NCI-H226 (cell line): Measurements from ENCODE around the gene CCT8L2.
"Not testable (repeated sequence)": the region's sequence is repeated elsewhere in the genome, so short reads cannot be mapped to it uniquely, and the experiment has no call there.

ENCODE experiments used
- DNase-seq: peaks from one replicate; pipeline ENCODE4 v3.0.0-alpha.2; 2015

The CCT8L2 gene

DNA sequence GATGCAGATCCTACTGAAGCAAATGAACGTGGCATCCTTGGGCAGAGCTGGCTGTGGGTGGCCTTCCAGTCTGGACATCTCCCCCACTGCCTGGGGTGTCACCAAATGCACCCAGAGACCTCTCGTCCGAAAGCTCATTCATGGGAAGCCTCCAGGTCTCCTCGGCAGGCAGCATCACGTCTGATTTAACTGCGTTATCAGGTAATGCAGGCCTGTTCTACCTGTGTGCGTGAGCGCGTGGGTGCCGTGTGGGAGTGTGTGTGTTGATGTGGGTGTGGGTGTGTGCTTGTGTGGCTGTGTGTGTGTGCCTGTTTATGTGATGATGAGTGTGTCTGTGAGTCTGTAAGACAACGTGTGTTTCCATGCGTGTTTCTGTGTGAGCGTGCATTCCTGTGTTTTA is 35.1 kb downstream of the CCT8L2 start:
- not testable (repeated sequence) for DNase-seq

DNA sequence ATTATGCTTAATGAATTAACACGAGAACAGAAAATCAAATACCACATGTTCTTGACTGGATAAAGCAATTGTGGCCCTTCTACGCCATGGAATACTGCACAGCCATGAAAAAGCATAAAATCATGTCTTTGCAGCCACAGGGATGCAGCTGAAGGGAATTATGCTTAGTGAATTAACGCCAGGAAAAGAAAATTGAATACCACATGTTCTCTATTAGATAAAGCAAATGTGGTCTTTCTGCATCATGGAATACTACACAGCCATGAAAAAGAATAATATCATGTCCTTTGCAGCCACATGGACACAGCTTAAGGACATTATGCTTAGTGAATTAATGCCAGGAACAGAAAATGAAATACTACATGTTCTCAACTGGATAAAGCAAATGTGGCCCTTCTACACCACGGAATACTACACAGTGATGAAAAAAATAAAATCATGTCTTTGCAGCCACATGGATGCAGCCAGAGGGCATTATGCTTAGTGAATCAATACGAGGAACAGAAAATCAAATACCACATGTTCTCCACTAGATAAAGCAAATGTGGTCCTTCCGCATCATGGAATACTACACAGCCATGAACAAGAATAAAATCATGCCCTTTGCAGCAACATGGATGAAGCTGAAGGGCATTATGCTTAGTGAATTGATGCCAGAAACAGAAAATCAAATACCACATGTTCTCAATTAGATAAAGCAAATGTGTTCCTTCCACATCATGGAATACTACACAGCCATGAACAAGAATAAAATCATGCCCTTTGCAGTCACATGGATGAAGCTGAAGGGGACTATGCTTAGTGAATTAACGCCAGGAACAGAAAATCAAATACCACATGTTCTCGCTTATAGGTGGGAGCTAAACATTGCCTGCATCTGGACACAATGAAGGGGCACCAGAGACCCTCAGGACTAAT is 37.3 kb downstream of the CCT8L2 start:
- DNase-seq, result not testable (repeated sequence)

DNA sequence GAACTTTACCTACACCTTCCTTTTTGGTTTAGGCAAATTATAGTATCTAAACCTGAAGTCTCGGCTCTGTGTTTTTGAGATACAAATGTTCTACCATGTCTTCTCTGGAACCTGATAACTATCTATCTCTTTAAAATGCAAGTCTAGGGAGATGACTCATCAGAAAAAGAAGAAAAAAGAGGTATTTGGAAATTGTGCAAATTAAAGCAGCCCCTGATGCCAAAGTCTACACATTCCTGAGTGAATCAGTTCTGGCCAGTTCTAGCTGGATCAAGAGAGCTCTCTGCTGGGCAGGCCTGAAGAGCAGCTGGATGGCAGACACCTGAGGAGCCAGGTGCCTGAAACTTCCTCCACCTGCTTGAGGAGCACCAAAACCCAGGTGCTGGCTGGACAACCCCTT is 49.3 kb downstream of the CCT8L2 start:
- DNase-seq, result not testable (repeated sequence)
